GM19452 (cell line): Measurements from ENCODE around the gene TAOK1.

Experiments
- ATAC-seq: cut with Tn5 transposase; IDR thresholded peaks from one replicate; pipeline ENCODE4 v1.9.1; 2021; ENCODE audit not compliant: unreplicated experiment

TAOK1 gene

GRCh38 chr17:29378500-29378899 is 11.7 kb upstream of the TAOK1 start:
- no peak for ATAC-seq

GRCh38 chr17:29379084-29379991 is 10.8 kb upstream of the TAOK1 start:
- ATAC-seq: no peak

- no peak for ATAC-seq
Measured at GRCh38 chr17:29383686-29384085, 6.5 kb upstream of the TAOK1 start.

- ATAC-seq: no peak
Measured at GRCh38 chr17:29384901-29385300, 5.3 kb upstream of the TAOK1 start.

- ATAC-seq: no peak
Measured at GRCh38 chr17:29386760-29387159, 3.4 kb upstream of the TAOK1 start.

GRCh38 chr17:29388937-29389336 is 1.2 kb upstream of the TAOK1 start:
- no peak for ATAC-seq

GRCh38 chr17:29390851-29391631 is 878 bp downstream of the TAOK1 start:
- peak; percentile 28 for ATAC-seq

GRCh38 chr17:29393436-29393835 is 3.3 kb downstream of the TAOK1 start:
- ATAC-seq: no peak

GRCh38 chr17:29394761-29395160 is 4.6 kb downstream of the TAOK1 start:
- no peak for ATAC-seq

GRCh38 chr17:29396066-29396465 is 5.9 kb downstream of the TAOK1 start:
- no peak for ATAC-seq

- no peak for ATAC-seq
Measured at GRCh38 chr17:29399634-29400033, 9.5 kb downstream of the TAOK1 start.

GRCh38 chr17:29400818-29401217 is 10.7 kb downstream of the TAOK1 start:
- no peak for ATAC-seq

GRCh38 chr17:29401258-29401657 is 11.1 kb downstream of the TAOK1 start:
- no peak for ATAC-seq

GRCh38 chr17:29407856-29408255 is 17.7 kb downstream of the TAOK1 start:
- ATAC-seq: no peak

GRCh38 chr17:29409963-29410362 is 19.8 kb downstream of the TAOK1 start:
- no peak for ATAC-seq

GRCh38 chr17:29412780-29413565 is 22.8 kb downstream of the TAOK1 start:
- ATAC-seq: no peak

- no peak for ATAC-seq
Measured at GRCh38 chr17:29420128-29420527, 30.0 kb downstream of the TAOK1 start.

GRCh38 chr17:29430275-29430674 is 40.1 kb downstream of the TAOK1 start:
- ATAC-seq: no peak

- no peak for ATAC-seq
Measured at GRCh38 chr17:29433541-29433940, 43.4 kb downstream of the TAOK1 start.

GRCh38 chr17:29434550-29434949 is 44.4 kb downstream of the TAOK1 start:
- ATAC-seq: no peak

GRCh38 chr17:29442451-29442850 is 52.3 kb downstream of the TAOK1 start:
- no peak for ATAC-seq
